HG02885 (cell line): ENCODE measurements around the gene MAML2.
A peak's percentile ranks its signal among the peaks of the same experiment; 100 is the strongest.
"Not testable (repeated sequence)": the region's sequence is repeated elsewhere in the genome, so short reads cannot be mapped to it uniquely, and the experiment has no call there.

Experiments
- ATAC-seq: cut with Tn5 transposase; IDR thresholded peaks from one replicate; pipeline ENCODE4 v1.9.1; 2021; ENCODE audit warnings: mild to moderate bottlenecking; ENCODE audit not compliant: unreplicated experiment, poor library complexity

MAML2 gene

DNA sequence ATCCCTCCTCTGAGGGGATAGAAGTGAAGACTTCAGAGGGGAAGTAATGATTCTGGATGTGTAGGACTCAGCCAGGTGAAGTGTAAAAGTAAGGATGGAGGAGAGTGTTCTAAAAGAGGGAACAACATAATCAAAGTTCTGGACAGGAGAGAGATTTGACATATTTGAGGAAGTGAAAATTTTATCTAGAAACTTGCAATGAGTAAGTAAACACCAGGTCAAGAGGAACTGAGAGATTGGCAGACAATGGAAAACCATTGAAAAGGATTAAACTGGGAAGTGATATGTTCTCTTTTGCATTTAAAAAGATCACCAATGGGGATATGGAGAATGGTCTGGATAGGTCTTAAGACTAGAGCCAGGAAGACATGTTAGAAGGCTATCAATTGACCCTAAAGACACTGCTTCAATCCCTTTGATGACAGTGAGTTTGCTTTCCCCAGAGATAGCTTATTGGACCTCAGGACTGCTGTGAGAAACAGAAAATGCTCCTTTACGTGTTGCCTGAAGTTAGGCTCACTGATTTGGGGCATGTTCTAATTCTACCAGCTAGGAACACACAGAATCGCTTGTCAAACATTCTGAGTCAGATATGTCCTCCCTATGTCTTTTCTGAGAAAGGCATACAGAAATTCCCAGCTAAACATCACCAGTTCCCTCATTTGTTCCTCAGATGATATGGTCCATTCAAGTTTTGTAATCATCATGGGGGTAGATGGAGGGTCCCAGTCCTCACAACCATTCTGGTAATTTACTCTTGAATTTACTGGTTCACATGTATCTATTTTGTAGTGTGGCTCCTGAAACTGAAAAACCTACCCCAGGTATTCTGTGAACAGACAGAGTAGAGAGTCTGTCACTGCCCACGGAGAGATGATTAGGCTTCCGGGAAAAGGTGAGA lies 144.9 kb downstream of the MAML2 start:
- peak; percentile 77 for ATAC-seq

DNA sequence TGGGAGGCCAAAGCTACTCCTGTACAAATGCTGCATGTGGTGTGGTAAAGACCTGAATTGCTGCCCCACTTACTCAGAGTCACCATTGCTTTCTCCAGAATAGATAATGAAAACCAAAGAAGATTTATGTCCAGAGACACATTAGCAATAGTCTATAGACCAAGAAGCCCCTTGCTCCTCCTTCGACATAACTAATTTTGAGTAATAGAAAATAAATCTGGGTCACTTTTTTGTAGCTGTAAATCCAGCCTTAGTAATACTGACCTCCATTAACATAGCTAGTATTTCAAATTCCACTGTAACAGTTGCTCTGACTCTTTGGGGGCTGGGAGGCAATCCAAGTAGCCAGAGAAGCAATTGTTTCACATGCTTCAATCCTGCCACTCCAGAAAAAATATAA lies 145.9 kb downstream of the MAML2 start:
- no peak for ATAC-seq

DNA sequence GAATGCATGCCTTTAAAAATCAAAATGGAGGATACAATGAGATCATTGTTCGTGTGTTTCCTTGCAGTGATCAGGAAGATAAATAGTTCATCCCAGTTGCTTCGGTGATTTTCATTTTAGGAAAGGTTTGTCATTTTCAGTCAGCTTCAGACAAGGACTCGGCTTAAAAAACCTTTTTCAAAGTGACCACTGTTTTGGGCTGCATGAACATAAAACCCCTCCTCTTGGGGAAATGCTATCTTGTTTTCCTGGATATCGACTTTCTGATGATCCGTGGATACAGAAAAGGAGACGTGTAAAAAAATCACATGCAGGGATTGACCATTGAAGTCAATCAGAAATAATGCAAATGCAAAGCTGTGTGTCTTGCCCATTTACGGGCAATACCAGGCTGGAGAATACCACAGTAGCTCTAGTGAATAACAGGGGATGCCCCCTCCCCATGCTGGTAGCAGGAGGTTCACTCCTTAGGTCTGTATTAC lies 146.8 kb downstream of the MAML2 start:
- no peak for ATAC-seq

DNA sequence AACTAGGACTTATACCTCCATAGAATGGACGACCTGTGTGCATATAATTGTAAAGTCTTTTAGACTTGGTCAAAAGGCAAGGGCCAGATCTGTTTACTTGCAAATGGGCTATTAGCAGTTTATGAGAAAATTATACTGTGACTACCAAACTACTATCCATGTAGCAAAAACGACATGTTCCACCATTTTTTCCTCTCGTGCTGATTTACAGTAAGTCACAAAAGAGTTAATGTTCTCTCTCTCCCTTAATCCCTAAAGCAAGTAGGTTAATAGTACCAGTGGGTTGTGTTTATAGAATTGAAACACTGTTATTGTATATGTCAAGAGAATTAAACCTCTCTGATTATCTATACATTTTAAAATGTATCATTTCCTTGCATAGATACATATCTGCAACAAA lies 147.3 kb downstream of the MAML2 start:
- ATAC-seq = no peak

DNA sequence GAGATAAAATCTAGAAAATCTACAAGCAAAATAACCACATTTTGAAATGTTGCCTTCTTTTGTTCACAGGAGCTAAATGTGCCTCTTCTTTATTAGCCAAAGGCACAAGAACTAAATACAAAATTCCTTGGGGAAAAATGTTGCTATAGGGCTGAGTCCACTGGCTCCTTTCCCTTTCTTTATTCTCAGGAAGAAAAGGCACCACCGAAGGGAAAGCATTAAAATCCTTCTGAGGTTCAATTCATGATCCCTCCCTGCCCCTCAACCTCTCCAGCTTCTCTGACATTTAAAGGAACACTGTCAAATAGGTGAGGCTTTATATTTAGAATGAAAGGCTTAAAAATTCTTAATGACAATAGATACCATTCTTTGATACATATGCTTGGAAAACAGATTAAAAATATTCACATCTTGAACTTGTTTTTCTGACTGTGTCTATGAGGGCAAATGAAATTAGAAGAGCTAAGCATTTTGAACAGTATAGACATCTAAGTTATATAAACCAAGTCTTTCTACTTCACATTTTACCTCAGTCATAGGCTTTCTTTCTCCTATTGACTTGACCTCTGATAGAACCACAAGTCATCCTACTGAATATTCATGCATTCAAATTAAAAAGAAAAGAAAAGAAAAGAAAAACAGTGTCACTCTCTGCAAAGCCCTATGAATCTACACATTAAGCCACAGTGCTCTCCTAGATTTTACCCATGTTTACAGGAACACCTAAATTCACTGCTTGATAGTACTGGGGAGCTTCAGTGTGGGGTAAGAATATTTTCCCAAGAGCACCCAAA lies 148.2 kb downstream of the MAML2 start:
- no peak for ATAC-seq

DNA sequence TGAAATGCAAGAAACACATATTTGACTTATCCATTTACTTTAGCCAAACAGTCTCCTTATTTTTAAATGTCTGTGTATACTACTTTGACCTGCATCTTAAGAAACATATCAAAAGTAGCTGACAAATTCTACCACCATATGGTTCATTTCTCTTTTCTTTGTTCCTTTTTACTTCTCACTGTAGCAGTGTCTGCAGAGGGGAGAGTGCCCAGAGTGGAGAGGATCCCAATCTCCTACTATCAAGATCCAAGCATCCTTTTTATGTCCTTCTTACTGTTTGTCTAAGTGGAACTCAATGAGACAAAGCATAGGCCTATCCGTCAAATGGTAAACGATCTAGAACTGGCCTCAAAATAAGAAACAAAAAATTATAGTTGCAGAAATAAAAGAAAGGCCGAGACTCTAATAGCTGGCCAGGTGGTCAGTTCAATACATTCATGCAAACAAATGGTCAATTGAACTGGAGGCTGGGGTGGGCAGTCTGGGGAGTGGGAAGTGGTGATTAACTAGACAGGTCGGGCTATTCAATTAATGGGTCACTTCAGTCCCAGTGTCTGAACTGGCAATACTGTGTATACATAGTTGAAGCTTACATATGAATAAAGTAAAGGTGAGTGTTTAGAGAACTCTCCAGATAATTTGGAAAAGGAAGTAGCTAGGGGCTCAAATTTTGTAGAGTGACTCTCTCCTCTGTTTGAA lies 149.1 kb downstream of the MAML2 start:
- no peak for ATAC-seq

DNA sequence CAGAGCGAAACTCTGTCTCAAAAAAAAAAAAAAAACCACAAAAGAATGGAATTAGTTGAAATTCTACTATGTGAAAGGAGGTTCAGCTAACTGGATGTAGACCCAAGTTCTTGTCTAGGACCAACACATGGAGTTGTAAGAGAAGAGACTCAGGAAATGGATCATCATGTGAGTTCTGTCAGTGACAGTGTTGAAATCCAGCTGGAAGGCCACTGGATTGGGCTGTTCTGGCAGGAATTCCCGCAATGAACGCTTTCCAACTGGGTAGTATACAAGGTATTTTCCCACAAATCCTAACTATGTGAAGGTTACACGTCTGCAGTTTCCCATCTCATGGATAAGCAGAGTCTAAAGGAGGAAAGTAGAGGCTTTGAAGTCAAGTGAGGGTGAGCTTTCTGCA lies 151.2 kb downstream of the MAML2 start:
- ATAC-seq = no peak

DNA sequence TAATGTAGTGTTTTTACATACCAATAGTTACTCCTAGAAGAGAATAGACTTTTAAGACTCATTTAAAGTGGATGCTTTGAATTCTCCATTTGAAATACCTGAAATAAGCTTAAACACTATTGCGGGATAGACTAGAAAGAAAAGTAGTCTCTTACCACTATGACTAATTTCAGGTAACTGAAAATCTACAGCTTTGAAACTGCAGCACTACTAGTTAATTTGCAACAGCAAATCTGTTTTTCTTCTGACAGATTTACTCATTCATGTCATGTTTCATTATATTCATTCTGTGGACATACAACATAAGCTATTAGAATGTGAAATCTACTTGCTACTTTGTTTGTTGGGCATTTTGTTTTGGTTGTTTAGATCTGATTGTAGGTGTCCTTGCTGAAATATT lies 153.6 kb downstream of the MAML2 start:
- ATAC-seq = peak; percentile 29

DNA sequence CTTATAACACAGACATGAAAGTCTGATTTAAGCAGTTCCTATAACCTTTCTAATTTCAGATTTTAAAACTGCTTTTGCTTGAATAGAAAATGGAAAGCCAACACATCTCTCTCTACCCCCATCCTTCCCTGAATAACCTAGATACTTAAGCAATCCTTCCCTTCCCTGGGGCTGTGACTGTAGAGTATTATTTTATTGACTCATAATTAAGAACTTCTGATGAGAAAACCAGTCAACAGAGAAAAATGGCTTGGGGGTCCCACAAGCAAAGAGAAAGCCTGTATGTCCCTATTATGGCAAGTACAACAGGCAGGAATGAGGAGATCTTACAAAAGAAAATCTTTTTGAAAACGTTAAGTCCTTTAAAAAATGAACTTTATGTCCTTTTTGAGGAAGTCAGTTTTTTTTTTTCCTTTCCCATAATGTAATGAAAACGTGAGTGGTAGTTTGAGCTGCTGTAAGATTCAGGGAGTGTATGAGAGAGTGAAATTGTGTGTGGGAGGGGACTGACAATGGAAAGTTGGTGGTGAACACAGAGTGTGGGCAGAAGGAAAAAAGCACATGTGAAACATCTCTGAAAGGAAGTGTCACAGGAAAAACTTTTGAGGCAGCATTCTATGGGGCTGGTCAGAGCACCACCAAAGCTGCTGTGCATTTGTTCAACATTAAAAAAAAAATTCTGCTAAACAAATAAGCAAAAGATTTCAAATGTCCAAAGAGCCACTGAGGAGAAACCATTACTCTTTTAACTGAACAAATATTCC lies 154.6 kb downstream of the MAML2 start:
- ATAC-seq = peak; percentile 57

DNA sequence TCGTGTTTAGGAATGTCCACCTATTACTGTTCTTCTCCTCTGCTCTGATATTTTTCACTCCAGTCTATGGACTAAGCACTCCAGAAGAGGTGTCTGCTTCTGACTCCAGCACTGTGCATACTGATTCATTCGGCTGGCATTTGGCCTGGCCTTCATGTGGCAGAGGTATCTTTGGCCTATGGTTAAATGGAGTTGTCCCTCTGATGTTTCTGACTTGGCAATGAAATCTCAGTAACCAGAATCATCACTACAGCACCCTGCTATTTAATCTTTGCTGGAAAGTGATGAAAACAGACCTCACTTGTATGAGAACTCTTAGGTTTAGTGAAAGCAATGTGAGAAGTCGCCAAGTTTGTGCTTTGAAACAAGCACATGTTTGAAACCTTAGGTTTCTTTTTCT lies 155.2 kb downstream of the MAML2 start:
- no peak for ATAC-seq

DNA sequence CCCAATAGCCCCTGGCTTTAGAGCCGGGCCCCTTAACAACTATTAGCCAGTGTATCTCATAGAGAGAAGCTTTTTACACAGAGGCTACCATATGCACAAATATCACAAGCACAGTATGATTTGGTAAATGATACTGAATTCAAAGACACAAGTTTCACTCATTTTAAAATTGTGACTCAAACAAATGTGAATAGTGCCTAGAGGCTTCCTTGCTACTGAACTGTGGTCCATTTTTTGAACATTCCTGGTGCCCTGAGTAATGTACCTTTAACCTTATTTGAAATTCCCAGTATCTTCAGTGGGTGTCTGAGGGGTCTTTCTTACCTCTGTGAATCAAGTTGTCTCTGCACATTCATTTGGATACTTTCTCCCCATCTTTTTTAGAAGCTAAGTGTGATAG lies 156.2 kb downstream of the MAML2 start:
- ATAC-seq = no peak

DNA sequence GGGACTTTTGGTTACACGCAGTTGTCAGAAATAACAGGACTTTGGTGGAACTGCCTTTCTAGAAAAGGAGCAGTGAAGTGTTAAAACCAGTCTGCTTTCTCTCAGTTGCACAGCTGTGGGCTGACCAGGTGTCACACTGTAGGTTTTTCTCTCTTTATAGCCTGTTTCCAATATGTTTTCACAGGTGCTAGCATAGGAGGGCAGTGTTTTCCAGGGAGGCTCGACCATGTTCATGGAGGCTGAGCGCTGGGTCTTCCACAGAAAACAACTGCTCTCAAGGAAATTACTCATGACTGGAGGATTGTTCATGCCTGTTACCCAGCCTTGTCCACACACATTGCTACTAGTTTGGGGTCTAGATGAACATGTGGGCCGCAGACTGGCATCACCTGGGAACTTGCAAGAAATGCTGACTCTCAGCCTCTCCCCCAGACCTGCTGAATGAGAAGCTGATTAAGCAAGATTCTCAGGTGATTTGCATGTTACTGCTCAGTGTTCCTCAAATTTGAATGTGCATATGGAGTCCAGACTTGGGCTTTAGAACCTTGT lies 157.7 kb downstream of the MAML2 start:
- peak; percentile 71 for ATAC-seq

DNA sequence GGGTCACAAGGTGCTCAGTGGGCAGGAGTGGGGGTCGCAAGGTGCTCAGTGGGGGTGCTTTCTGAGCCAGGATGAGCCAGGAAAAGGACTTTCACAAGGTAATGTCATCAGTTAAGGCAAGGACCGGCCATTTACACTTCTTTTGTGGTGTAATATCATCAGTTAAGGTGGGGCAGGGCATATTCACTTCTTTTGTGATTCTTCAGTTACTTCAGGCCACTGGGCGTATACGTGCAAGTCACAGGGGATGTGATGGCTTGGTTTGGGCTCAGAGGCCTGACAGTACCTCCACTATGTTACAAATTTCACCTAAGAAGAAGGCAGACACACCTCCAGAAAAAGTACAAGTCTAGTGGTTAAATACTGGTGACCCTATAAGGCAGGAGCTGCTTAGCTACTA lies 162.1 kb downstream of the MAML2 start:
- not testable (repeated sequence) for ATAC-seq

DNA sequence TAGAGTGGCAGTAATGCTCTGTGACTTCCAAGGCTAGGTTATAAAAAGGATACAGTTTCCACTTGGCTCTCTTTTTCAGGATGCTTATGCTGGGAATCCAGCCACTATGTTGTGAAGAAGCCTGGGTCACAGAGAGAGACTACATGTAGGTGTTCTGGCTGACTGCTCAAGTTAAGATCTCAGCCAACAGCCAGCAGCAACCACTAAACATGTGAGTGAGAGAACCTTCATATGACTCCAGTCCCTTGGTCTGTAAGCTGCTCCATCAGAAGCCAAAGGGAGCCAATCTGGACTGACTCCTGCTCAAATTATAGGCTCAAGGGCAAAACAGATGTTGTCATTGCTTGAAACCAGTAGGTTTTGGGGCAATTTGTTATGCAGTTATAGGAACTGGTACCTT lies 162.7 kb downstream of the MAML2 start:
- peak; percentile 36 for ATAC-seq

DNA sequence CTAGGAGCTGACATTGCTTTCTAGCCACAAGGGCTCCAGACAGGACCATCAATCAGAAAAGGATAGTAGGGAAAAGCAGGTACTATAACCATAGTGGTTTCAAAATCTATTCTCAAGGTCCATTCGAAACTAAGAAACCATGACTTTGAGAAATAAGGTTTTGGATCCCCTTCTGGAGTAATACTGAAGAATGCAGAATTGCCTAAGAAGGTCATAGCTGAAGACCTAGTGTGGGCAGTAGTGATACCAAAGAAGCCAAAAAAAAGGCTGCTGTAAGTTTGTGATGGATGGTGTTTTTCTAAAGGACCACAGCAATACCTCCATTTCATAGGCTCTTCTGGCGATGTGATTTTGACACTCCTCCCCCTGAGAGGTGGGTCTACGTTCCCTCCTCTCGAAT lies 163.1 kb downstream of the MAML2 start:
- peak; percentile 39 for ATAC-seq

DNA sequence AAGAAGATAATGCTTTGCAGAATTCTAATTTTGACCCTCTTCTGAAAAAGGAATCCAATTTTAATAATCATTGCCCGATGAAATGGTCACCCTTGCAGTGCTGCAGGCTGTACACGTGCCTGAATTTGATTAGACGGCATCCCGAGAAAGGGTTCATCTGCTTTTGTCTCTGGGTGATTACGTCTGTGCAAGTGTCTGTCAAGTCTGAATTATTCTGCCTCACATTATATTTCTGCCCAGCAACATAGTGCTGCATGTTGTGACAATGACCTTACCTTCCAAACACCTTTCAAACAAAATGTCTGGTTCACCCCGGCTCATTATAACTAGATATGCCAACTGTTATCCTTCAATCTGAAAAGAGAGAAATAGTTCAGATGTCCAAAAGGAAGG lies 164.1 kb downstream of the MAML2 start:
- ATAC-seq = no peak

DNA sequence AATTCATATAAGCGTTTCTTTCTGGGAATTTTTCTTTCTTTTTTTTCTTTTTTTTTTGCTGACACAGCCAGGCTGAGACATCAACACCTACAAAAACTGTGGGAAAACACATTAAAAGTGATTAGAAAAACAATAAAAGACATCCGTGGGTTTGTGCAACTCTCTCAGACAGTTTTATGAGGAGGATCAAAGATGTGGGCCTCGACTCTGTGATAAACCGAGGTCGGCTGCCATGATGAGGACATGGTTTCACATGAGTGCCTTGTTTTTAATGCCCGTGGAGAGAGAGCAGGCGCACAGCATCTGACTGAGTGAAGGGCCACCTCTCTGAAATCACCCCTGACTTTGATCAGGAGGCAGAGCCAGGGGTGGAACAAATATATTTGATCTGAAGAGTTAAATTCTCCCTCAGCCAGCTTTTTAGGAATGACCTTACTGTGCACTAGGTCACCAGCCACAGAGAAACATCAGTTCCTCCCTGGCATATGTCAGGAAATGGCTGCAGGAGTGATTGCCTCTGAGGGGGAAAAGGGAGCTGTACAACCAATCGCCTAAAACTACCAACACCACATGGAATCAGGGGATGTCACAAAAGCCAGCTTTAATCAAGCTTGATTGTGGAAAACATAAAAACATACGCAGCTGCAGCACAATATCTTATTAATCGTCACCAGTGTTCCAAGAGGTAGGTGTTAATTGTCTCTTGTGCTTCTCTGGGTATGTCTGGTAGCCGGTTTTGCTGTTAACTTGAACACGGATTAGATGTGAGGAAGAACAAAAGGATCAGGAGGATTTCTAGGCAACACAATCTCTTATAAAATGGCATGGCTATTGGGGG lies 164.7 kb downstream of the MAML2 start:
- no peak for ATAC-seq

DNA sequence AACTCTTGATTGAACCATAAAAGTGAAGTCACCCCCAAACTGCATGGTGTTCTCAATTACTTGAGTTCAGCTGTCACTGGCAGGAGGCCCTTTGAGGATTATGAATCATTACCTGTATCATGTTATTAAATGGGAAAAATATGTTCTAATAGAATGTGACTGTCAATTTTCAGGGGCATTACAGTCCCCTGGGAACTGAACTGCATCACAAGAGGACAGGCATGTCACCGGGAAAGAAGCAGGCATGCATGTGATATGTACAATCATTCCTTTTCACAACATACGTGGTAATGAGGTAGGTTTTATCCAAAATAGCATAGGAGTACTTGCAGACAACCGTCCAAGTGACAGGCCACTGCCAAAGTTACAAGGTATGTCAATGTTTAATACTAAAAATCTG lies 165.8 kb downstream of the MAML2 start:
- no peak for ATAC-seq

DNA sequence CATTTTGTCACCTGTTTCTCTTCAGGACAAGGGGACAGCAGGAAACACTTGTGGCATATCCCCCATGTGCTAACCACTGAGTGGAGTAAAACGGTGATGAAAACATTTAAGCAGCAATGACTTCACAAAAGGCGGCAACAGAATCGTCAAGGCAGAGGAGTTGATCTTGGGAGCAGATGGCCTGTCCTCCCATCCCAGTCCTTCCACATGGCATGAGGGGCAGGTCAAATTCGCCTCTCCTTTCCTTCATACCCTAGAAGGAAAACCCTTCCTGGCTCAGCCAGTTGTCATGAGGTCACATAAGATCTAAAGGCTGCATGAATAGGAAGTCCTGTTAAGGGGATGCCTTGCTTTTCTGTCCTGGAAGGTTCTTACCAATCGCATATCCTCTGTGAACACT lies 169.1 kb downstream of the MAML2 start:
- no peak for ATAC-seq
